ENCODE data around the gene COG4. TPM values are rescaled to one million over a fixed set of nuclear protein-coding genes. Genes with fewer than 3 reads are reported as not detected.
A peak's percentile ranks its signal among the peaks of the same experiment; 100 is the strongest.

COG4 gene
- total RNA-seq, 2 experiments from 2014 or later = 15.9 to 19.3 TPM

DNA sequence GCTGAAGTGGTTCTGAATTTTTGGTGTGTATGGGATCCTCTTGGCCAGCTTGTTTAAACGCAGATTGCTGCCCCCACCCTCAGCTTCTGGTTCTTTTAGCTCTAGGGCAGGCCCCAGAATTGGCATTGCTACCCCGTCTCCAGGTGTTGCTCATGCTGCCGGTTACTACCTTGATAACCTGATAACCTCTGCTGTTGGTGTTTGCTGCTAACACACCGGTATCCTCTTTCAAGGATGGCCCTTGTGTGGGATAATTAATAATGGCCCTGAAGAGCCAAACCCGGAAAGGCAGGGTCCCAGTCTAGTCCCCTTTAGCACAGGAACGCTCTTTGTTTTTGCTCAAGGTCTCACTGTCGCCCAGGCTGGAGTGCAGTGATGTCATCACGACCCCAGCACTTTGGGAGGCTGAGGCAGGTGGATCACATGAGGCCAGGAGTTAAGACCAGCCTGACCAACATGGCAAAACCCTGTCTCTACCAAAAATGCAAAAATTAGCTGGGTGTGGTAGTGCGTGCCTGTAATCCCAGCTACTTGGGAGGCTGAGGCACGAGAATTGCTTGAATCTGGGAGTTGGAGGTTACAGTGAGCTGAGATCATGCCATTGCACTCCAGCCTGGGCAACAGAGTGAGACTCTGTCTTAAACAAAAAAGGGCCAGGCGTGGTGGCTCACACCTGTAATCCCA lies 83.2 kb downstream of the COG4 start:
- Histone ChIP-seq H3K27me3 (ENCODE audit: control insufficient read depth in 1 of 2, insufficient read depth in 2 of 2, low read length in 2 of 2) (no peaks in the 10 kb centered on the region), H3K36me3 (ENCODE audit: insufficient read depth, low read length) (no peaks in the 10 kb centered on the region), H3K4me1 (ENCODE audit: insufficient read depth, low read length) (peaks cover 28% of the 10 kb centered on the region), H3K4me3 (ENCODE audit: low read length) (peak overlapping the region; percentile 94), H3K9me3 (ENCODE audit: control insufficient read depth in 1 of 2, insufficient read depth in 1 of 2, low read length in 2 of 2) (no peaks in the 10 kb centered on the region), H3K27ac (ENCODE audit: low read depth in 1 of 2, low read length in 2 of 2) (no peak overlapping the region)
- H3K9me3 Mint-ChIP-seq = no peaks in the 10 kb centered on the region
- H3K27ac Mint-ChIP-seq = peak overlapping the region; percentile 72
- intact Hi-C loops (cut with DNase I, micrococcal nuclease) = no loop called here
- ChIA-PET POLR2A (interaction anchor here (0.8 to 3.5 kb wide), 7 partner anchors 10 to 188 kb away, joined by 3 to 53 read pairs (median 9); partner anchors contain the start of genes AARS1, DDX19A, EXOSC6 and FCSK), CTCF (interaction anchor here (0.7 to 1.3 kb wide), 2 partner anchors 12 to 31 kb away, joined by 3 read pairs; no protein-coding TSS in a partner anchor)
- TF ChIP-seq, protein P1, sequence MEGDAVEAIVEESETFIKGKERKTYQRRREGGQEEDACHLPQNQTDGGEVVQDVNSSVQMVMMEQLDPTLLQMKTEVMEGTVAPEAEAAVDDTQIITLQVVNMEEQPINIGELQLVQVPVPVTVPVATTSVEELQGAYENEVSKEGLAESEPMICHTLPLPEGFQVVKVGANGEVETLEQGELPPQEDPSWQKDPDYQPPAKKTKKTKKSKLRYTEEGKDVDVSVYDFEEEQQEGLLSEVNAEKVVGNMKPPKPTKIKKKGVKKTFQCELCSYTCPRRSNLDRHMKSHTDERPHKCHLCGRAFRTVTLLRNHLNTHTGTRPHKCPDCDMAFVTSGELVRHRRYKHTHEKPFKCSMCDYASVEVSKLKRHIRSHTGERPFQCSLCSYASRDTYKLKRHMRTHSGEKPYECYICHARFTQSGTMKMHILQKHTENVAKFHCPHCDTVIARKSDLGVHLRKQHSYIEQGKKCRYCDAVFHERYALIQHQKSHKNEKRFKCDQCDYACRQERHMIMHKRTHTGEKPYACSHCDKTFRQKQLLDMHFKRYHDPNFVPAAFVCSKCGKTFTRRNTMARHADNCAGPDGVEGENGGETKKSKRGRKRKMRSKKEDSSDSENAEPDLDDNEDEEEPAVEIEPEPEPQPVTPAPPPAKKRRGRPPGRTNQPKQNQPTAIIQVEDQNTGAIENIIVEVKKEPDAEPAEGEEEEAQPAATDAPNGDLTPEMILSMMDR (IDR thresholded peaks at IDR 0.05) = no peak
- ATAC-seq (ENCODE audit: poor library complexity) (no peak), DNase-seq (no peak)
- peak overlapping the region; percentile 92 for H3K4me3 Mint-ChIP-seq
- H3K36me3 Mint-ChIP-seq (ENCODE audit: low read depth) = peaks cover 10% of the 10 kb centered on the region
- no peaks in the 10 kb centered on the region for H3K27me3 Mint-ChIP-seq
- peaks cover 36% of the 10 kb centered on the region for H3K4me1 Mint-ChIP-seq (ENCODE audit: low read depth)

DNA sequence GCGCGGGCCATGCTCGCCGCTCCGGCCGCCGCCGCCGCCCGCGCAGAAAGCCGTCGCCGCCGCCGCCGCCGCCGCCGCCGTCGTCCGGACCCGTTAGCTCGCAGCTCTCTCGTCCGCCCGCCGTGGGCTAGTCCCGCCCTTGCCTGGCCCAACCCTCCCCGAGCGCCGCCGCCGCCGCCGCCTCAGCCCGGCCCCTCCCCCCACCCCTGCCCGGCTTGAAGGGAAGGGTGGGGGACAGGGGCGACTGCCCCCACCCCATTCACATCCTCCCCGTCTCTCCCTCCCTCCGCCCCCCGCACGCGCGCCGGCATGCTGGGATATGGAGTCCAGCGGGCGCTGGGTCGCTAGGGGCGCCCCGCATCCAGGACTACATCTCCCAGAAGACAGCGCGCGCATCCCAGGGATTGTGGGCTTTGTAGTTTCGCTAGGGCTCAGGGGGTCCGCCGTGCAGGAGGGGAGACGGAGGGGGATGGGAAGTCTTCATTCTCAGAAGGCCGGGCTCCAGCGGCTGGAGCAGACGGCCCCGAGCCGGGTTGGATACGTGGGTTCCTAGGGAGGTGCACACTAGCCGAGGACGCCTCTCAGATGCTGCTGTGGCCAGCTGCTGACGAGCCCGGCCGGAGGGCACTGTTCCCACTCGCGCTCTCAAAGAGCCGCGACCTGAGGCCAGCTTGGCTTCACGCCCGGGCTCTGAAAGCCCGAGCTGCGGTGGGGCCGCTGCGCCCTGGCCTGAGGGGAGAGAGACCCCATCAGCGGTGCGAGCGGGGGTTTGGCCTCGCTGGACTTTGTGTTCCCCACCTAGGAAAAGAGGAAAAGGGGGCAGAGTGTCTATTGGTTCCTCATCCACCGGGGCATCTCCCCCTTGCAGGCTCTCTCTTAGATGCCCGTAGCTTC lies 84.1 kb downstream of the COG4 start, which contains the start of gene ST3GAL2:
Gene ST3GAL2 (minus strand): TSS at position 132 of the 894 bp plus-strand sequence. CDS start 40,570 bp downstream, outside the sequence.
- intact Hi-C loops (cut with DNase I, micrococcal nuclease) = loop anchor here (1.0 to 5.0 kb wide), 7 partner anchors 15 to 363 kb away; partner anchors contain the start of genes FCSK (in 2 of the 2), COG4 (in 1 of the 2), SF3B3 (in 1 of the 2) and VAC14 (in 1 of the 2)
- peak within 1 kb of the TSS in 1 of 2 donors; percentile 33 for H3K27ac ChIP-seq (ENCODE audit: low read depth in 1 of 2, low read length in 2 of 2)
- TF ChIP-seq, protein P1 (IDR thresholded peaks at IDR 0.05) = no peak
- no peaks in the 10 kb centered on the region for H3K27me3 ChIP-seq (ENCODE audit: control insufficient read depth in 1 of 2, insufficient read depth in 2 of 2, low read length in 2 of 2)
- no peaks in the 10 kb centered on the region for H3K9me3 ChIP-seq (ENCODE audit: control insufficient read depth in 1 of 2, insufficient read depth in 1 of 2, low read length in 2 of 2)
- Mint-ChIP-seq H3K4me3 (peak within 1 kb of the TSS; percentile 92), H3K36me3 (ENCODE audit: low read depth) (peaks cover 10% of the 10 kb centered on the region), H3K27ac (peak within 1 kb of the TSS; percentile 82), H3K9me3 (no peaks in the 10 kb centered on the region), H3K27me3 (no peaks in the 10 kb centered on the region), H3K4me1 (ENCODE audit: low read depth) (peaks cover 45% of the 10 kb centered on the region)
- H3K4me3 ChIP-seq (ENCODE audit: low read length) = peak within 1 kb of the TSS; percentile 94
- peaks cover 4% of the 10 kb centered on the region for H3K36me3 ChIP-seq (ENCODE audit: insufficient read depth, low read length)
- DNase-seq (peak; percentile 87 to 96 (median 94)), ATAC-seq (ENCODE audit: poor library complexity) (peak; percentile 97)
- peaks cover 33% of the 10 kb centered on the region for H3K4me1 ChIP-seq (ENCODE audit: insufficient read depth, low read length)
- ChIA-PET CTCF (interaction anchor here (0.7 to 1.1 kb wide), 2 partner anchors 30 kb away, joined by 3 read pairs; no protein-coding TSS in a partner anchor), POLR2A (interaction anchor here (0.8 to 3.5 kb wide), 13 partner anchors 11 to 187 kb away, joined by 3 to 53 read pairs (median 6); partner anchors contain the start of genes AARS1, DDX19A, EXOSC6 and FCSK)

DNA sequence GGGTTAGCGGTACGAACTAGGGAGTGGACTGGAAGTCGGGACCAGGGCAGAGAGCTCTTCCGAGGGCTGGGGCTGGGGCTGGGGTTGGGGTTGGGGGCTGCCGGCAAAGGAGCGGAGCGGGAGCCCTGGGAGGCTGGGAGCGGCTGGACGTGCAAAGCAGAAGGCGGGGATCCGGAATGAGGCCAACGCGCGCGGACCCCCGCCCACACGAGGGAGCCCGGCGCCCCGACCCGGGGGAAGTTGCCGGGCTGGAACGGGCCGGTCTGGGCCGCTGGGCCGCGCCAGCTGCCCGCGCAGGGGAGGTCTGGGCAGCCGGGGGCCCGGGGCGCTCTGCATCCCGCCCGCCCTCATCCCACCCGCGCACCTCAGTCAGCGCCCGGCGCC lies 84.8 kb downstream of the COG4 start:
- Mint-ChIP-seq H3K4me3 (peak overlapping the region; percentile 92), H3K4me1 (ENCODE audit: low read depth) (peaks cover 51% of the 10 kb centered on the region), H3K27ac (peak overlapping the region; percentile 82), H3K9me3 (no peaks in the 10 kb centered on the region), H3K36me3 (ENCODE audit: low read depth) (peaks cover 14% of the 10 kb centered on the region), H3K27me3 (no peaks in the 10 kb centered on the region)
- ChIA-PET POLR2A (interaction anchor here (0.7 to 3.5 kb wide), 11 partner anchors 12 to 92 kb away, joined by 3 to 53 read pairs (median 8); partner anchors contain the start of genes DDX19A and FCSK), CTCF (interaction anchor here (1.1 kb wide), 1 partner anchor 29 kb away, joined by 3 read pairs; no protein-coding TSS in a partner anchor)
- H3K36me3 ChIP-seq (ENCODE audit: insufficient read depth, low read length) = peaks cover 4% of the 10 kb centered on the region
- TF ChIP-seq, protein P1 (IDR thresholded peaks at IDR 0.05) = no peak
- no peaks in the 10 kb centered on the region for H3K9me3 ChIP-seq (ENCODE audit: control insufficient read depth in 1 of 2, insufficient read depth in 1 of 2, low read length in 2 of 2)
- H3K27ac ChIP-seq (ENCODE audit: low read depth in 1 of 2, low read length in 2 of 2) = peak overlapping the region in 1 of 2 donors; percentile 33
- H3K4me3 ChIP-seq (ENCODE audit: low read length) = peak overlapping the region; percentile 81
- DNase-seq = peak in 2 of 14 experiments; percentile 2 to 29
- no peak for ATAC-seq (ENCODE audit: poor library complexity)
- H3K4me1 ChIP-seq (ENCODE audit: insufficient read depth, low read length) = peaks cover 39% of the 10 kb centered on the region
- intact Hi-C loops (cut with DNase I, micrococcal nuclease) = loop anchor here (2.0 to 5.0 kb wide), 5 partner anchors 16 to 364 kb away; partner anchors contain the start of genes COG4 (in 1 of the 2), FCSK (in 1 of the 2), SF3B3 (in 1 of the 2) and VAC14 (in 1 of the 2)
- H3K27me3 ChIP-seq (ENCODE audit: control insufficient read depth in 1 of 2, insufficient read depth in 2 of 2, low read length in 2 of 2) = no peaks in the 10 kb centered on the region
